ENCODE results near the gene P2RX3.

DNA sequence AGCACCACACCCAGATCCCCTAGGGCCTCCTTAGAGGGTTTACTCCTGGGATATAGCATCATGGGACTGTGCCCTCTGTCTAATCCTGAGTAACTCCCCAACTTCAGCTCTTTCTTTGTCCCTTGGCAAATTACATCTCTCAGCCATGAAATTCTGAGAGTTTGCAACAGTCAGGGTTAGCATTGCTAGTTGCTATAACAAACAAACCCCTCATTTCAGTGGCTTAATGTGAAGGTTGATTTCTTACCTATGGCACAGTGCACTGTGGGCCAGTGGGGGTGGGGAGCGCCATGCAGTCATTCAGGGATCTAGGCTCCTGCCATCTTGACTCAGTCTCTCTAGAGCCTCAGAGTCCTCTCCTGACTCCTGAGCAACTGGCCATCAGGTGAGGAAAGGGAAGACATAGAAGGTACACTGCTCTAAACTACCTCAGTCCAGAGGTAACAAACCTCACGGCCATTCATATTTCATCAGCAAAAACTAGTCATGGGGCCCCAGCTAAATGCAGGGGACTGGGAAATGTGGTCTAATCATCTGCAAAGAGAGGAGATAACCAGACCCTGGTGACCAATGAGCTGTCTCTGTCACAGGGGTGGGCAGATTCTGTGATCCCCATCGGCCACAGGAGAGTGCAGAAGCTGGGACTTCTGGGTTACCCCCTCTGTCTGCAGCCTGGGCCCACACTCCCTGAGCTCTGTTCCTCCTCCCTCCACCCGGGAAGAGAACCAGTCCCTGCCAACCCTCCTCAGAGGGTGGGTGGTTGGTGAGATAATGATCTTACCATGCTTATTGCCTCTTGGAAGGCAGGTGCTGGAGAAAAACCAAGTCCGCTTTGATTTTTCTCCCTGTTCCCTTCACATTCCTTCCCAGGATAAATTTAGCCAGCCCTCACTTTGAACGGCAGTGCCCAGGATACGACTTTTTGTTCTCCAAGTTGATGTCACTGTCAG, 25.3 kb downstream of the P2RX3 start:
- TF ChIP-seq, protein P1, sequence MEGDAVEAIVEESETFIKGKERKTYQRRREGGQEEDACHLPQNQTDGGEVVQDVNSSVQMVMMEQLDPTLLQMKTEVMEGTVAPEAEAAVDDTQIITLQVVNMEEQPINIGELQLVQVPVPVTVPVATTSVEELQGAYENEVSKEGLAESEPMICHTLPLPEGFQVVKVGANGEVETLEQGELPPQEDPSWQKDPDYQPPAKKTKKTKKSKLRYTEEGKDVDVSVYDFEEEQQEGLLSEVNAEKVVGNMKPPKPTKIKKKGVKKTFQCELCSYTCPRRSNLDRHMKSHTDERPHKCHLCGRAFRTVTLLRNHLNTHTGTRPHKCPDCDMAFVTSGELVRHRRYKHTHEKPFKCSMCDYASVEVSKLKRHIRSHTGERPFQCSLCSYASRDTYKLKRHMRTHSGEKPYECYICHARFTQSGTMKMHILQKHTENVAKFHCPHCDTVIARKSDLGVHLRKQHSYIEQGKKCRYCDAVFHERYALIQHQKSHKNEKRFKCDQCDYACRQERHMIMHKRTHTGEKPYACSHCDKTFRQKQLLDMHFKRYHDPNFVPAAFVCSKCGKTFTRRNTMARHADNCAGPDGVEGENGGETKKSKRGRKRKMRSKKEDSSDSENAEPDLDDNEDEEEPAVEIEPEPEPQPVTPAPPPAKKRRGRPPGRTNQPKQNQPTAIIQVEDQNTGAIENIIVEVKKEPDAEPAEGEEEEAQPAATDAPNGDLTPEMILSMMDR (IDR thresholded peaks at IDR 0.05): no peak
- TF ChIP-seq POLR2A (IDR thresholded peaks at IDR 0.05): no peak
